Parathyroid adenoma (tissue), 2 donors: ENCODE results near the gene COL11A2.

ENCODE experiments used
- H2AFZ ChIP-seq: fragments of 300-600 bp; sonication (generic); one replicate; pipeline ENCODE4 v1.7.0; 2017; ENCODE audit warnings: antibody characterized with exemption, mild to moderate bottlenecking
- H3K27ac ChIP-seq: fragments of 300-600 bp; sonication (generic); one replicate; pipeline ENCODE4 v1.7.0; 2017
- H3K27me3 ChIP-seq: fragments of 300-600 bp; sonication (generic); one replicate; pipeline ENCODE4 v1.7.0; 2017; ENCODE audit warnings: low read length; ENCODE audit not compliant: control insufficient read depth, insufficient read depth
- H3K36me3 ChIP-seq: fragments of 300-600 bp; sonication (generic); one replicate; pipeline ENCODE4 v1.7.0; 2017; ENCODE audit warnings: low read length; ENCODE audit not compliant: control insufficient read depth, insufficient read depth
- H3K4me1 ChIP-seq: fragments of 300-600 bp; sonication (generic); one replicate; pipeline ENCODE4 v1.7.0; 2017; ENCODE audit warnings: control low read depth
- H3K4me2 ChIP-seq: fragments of 300-600 bp; sonication (generic); one replicate; pipeline ENCODE4 v1.7.0; 2017; ENCODE audit warnings: low read length
- H3K4me3 ChIP-seq: fragments of 300-600 bp; sonication (generic); one replicate; pipeline ENCODE4 v1.7.0; 2017; ENCODE audit warnings: low read depth, low read length
- H3K79me2 ChIP-seq: fragments of 300-600 bp; sonication (generic); one replicate; pipeline ENCODE4 v1.7.0; 2017; ENCODE audit warnings: control low read depth
- H3K9ac ChIP-seq: fragments of 300-600 bp; sonication (generic); one replicate; pipeline ENCODE4 v1.7.0; 2017; ENCODE audit warnings: mild to moderate bottlenecking
- H3K9me3 ChIP-seq: fragments of 300-600 bp; sonication (generic); one replicate; pipeline ENCODE4 v1.7.0; 2017; ENCODE audit warnings: low read length; ENCODE audit not compliant: control insufficient read depth
- TF ChIP-seq, protein P1 (sequence below): fragments of 300-600 bp; sonication (generic); IDR thresholded peaks from one replicate; pipeline ENCODE4 v1.7.0; 2017; ENCODE audit warnings: antibody characterized with exemption, mild to moderate bottlenecking
- donor health status: primary hyperparathyroidism.

The COL11A2 gene

DNA sequence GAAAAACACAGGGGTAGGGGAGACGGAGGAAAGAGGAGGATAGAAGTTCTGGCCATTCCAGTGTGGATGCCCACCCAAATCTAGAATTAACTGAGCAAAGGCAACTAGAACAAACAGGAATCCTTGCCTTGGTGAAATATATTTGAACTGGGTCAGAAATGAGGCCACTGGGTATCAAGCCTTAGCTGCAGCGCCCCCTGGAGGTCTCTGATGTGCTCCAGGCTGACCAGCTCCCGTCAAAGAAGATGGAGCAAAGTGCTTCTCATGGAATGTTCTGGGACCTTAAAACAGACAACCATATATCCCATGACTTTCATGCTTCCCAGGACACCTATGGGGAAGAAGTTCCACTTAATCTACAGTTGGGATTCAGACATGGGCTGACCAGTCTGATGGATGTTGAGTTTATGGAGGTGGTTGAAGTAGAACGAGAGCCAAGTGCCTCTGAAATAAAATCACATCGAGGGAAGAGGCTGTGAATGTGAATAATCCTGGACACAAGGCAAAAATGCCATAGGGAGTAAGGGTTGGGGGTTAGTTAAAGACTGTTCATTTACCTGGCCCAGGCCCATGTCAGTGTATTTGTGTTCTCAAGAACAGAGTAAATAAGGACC, 66.1 kb downstream of the COL11A2 start:
- Histone ChIP-seq H3K79me2 (no peaks in the 10 kb centered on the region), H3K4me1 (peaks cover 4% of the 10 kb centered on the region), H3K9ac (no peak overlapping the region), H3K4me2 (no peak overlapping the region), H3K4me3 (no peak overlapping the region), H3K27ac (no peak overlapping the region), H3K36me3 (no peaks in the 10 kb centered on the region), H3K27me3 (no peaks in the 10 kb centered on the region), H2AFZ (no peak overlapping the region), H3K9me3 (no peaks in the 10 kb centered on the region)
- TF ChIP-seq, protein P1, sequence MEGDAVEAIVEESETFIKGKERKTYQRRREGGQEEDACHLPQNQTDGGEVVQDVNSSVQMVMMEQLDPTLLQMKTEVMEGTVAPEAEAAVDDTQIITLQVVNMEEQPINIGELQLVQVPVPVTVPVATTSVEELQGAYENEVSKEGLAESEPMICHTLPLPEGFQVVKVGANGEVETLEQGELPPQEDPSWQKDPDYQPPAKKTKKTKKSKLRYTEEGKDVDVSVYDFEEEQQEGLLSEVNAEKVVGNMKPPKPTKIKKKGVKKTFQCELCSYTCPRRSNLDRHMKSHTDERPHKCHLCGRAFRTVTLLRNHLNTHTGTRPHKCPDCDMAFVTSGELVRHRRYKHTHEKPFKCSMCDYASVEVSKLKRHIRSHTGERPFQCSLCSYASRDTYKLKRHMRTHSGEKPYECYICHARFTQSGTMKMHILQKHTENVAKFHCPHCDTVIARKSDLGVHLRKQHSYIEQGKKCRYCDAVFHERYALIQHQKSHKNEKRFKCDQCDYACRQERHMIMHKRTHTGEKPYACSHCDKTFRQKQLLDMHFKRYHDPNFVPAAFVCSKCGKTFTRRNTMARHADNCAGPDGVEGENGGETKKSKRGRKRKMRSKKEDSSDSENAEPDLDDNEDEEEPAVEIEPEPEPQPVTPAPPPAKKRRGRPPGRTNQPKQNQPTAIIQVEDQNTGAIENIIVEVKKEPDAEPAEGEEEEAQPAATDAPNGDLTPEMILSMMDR = peak; percentile 60

- Histone ChIP-seq H3K27me3 (no peaks in the 10 kb centered on the region), H3K9ac (no peak overlapping the region), H3K4me2 (no peak overlapping the region), H3K27ac (no peak overlapping the region), H3K9me3 (no peaks in the 10 kb centered on the region), H3K4me1 (peaks cover 4% of the 10 kb centered on the region), H2AFZ (no peak overlapping the region), H3K79me2 (no peaks in the 10 kb centered on the region), H3K36me3 (no peaks in the 10 kb centered on the region), H3K4me3 (no peak overlapping the region)
- TF ChIP-seq, protein P1 = no peak
These were observed 67.3 kb downstream of the COL11A2 start for GRCh38 chr6:33124947-33125346.

DNA sequence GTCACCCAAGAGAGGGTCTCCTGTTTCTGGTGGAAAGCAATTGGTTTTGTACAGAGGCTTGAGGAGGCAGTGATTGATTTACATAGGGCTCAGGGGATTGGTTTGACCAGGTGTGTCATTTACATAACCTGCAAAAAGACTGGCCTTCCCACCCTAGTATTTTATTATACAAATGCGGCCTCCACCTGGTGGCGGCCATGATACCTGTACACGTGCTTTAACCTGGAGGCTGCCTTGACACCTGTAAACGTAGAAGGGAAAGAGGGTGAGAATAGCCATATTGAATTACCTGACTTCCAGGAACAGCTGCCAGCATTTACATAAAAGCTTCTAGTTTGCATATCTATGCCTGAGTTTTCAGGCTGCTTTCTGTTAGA, 67.8 kb downstream of the COL11A2 start:
- Histone ChIP-seq H3K27me3 (no peaks in the 10 kb centered on the region), H3K9me3 (no peaks in the 10 kb centered on the region), H3K4me2 (no peak overlapping the region), H3K4me1 (peaks cover 4% of the 10 kb centered on the region), H3K9ac (no peak overlapping the region), H3K36me3 (no peaks in the 10 kb centered on the region), H3K27ac (no peak overlapping the region), H3K4me3 (no peak overlapping the region), H2AFZ (no peak overlapping the region), H3K79me2 (no peaks in the 10 kb centered on the region)
- TF ChIP-seq, protein P1 = no peak

GRCh38 chr6:33123732-33124524, 68.3 kb downstream of the COL11A2 start:
- no peak overlapping the region for H3K27ac ChIP-seq
- TF ChIP-seq, protein P1 = no peak

More at GRCh38 chr6:33123732-33124524, 68.3 kb downstream of the COL11A2 start:
- no peak overlapping the region for H3K4me3 ChIP-seq
- no peak overlapping the region for H3K9ac ChIP-seq
- no peak overlapping the region for H3K4me2 ChIP-seq
- no peaks in the 10 kb centered on the region for H3K9me3 ChIP-seq
- no peak overlapping the region for H2AFZ ChIP-seq
- no peaks in the 10 kb centered on the region for H3K27me3 ChIP-seq
- H3K4me1 ChIP-seq = peaks cover 4% of the 10 kb centered on the region
- no peaks in the 10 kb centered on the region for H3K36me3 ChIP-seq
- no peaks in the 10 kb centered on the region for H3K79me2 ChIP-seq
